Mucosa of rectum (tissue), 2 donors: ENCODE measurements around the gene CD72.
"Not testable (repeated sequence)": the region's sequence is repeated elsewhere in the genome, so short reads cannot be mapped to it uniquely, and the experiment has no call there.

Experiments used
- H3K27ac ChIP-seq, 2 donors: one replicate each; pipeline ENCODE4 v1.7.0; 2013; ENCODE audit warnings: inconsistent platforms in 2 of 2, low read depth in 2 of 2, low read length in 2 of 2
- H3K27me3 ChIP-seq, 2 donors: one replicate each; pipeline ENCODE4 v1.7.0; 2013; ENCODE audit warnings: low read length in 2 of 2; ENCODE audit not compliant: control insufficient read depth in 2 of 2, insufficient read depth in 2 of 2
- H3K36me3 ChIP-seq, 2 donors: one replicate each; pipeline ENCODE4 v1.7.0; 2013; ENCODE audit warnings: low read length in 2 of 2; ENCODE audit not compliant: control insufficient read depth in 2 of 2, insufficient read depth in 2 of 2
- H3K4me1 ChIP-seq, 2 donors: one replicate each; pipeline ENCODE4 v1.7.0; 2013; ENCODE audit warnings: low read length in 2 of 2, mild to moderate bottlenecking in 1 of 2; ENCODE audit not compliant: control insufficient read depth in 2 of 2, insufficient read depth in 2 of 2
- H3K4me3 ChIP-seq, 2 donors: one replicate each; pipeline ENCODE4 v1.7.0; 2013; ENCODE audit warnings: low read length in 2 of 2
- H3K9ac ChIP-seq, 2 donors: one replicate each; pipeline ENCODE4 v1.7.0; 2013; ENCODE audit warnings: low read length in 2 of 2, low read depth in 1 of 2, mild to moderate bottlenecking in 1 of 2
- H3K9me3 ChIP-seq, 2 donors: one replicate each; pipeline ENCODE4 v1.7.0; 2013; ENCODE audit warnings: low read length in 2 of 2; ENCODE audit not compliant: control insufficient read depth in 2 of 2
- donor health status: healthy.
- donor health status: Normal muscosa, but diverticular disease.

CD72 gene

GRCh38 chr9:35596907-35597306 lies 21.3 kb downstream of the CD72 start:
- not testable (repeated sequence) for H3K9ac ChIP-seq, H3K9me3 ChIP-seq, H3K27me3 ChIP-seq

GRCh38 chr9:35594471-35594870 lies 23.7 kb downstream of the CD72 start:
- no peak overlapping the region for H3K27ac ChIP-seq
- H3K4me1 ChIP-seq: no peaks in the 10 kb centered on the region
- no peak overlapping the region for H3K9ac ChIP-seq
- no peaks in the 10 kb centered on the region for H3K27me3 ChIP-seq
- no peaks in the 10 kb centered on the region for H3K36me3 ChIP-seq
- H3K4me3 ChIP-seq: no peak overlapping the region
- H3K9me3 ChIP-seq: peaks cover 0 to 3% of the 10 kb centered on the region in 2 donors

More at GRCh38 chr9:35596907-35597306, 21.3 kb downstream of the CD72 start:
- H3K4me1 ChIP-seq, H3K36me3 ChIP-seq, H3K4me3 ChIP-seq, H3K27ac ChIP-seq: not testable (repeated sequence)

- no peaks in the 10 kb centered on the region for H3K27me3 ChIP-seq
- H3K9me3 ChIP-seq: peaks cover 0 to 3% of the 10 kb centered on the region in 2 donors
- no peak overlapping the region for H3K27ac ChIP-seq
- H3K4me1 ChIP-seq: no peaks in the 10 kb centered on the region
- no peak overlapping the region for H3K9ac ChIP-seq
- no peak overlapping the region for H3K4me3 ChIP-seq
- H3K36me3 ChIP-seq: no peaks in the 10 kb centered on the region
Observed at GRCh38 chr9:35593581-35593980, 24.6 kb downstream of the CD72 start.

GRCh38 chr9:35588506-35588905 lies 29.7 kb downstream of the CD72 start:
- H3K4me1 ChIP-seq, H3K9ac ChIP-seq, H3K27ac ChIP-seq, H3K4me3 ChIP-seq, H3K27me3 ChIP-seq, H3K9me3 ChIP-seq, H3K36me3 ChIP-seq: not testable (repeated sequence)

GRCh38 chr9:35584681-35585080 lies 33.5 kb downstream of the CD72 start:
- not testable (repeated sequence) for H3K4me1 ChIP-seq, H3K27me3 ChIP-seq, H3K9me3 ChIP-seq, H3K9ac ChIP-seq, H3K27ac ChIP-seq, H3K36me3 ChIP-seq, H3K4me3 ChIP-seq

- not testable (repeated sequence) for H3K36me3 ChIP-seq, H3K9me3 ChIP-seq, H3K27me3 ChIP-seq, H3K4me3 ChIP-seq, H3K9ac ChIP-seq, H3K4me1 ChIP-seq, H3K27ac ChIP-seq
Observed at GRCh38 chr9:35583521-35583920, 34.7 kb downstream of the CD72 start.

- H3K4me3 ChIP-seq, H3K9ac ChIP-seq, H3K27me3 ChIP-seq, H3K4me1 ChIP-seq, H3K36me3 ChIP-seq, H3K9me3 ChIP-seq, H3K27ac ChIP-seq: not testable (repeated sequence)
Observed at GRCh38 chr9:35579659-35580227, 38.5 kb downstream of the CD72 start.

DNA sequence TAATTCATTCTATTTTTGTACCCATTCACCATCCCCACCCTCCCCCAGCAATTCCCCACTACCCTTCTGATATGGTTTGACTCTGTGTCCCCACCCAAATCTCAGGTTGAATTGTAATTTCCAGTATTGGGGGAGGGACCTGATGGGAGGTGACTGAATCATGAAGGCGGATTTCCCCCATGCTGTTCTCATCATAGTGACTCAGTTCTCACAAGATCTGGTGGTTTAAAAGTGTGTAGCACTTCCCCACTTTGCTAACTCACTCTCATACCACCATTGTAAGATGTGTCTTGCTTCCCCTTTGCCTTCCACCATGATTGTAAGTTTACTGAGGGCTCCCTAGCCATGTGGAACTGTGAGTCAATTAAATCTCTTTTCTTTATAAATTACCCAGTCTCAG lies 39.1 kb downstream of the CD72 start:
- Histone ChIP-seq H3K4me3 (no peak overlapping the region), H3K4me1 (no peaks in the 10 kb centered on the region), H3K36me3 (no peaks in the 10 kb centered on the region), H3K27me3 (no peaks in the 10 kb centered on the region), H3K9ac (no peak overlapping the region), H3K9me3 (no peaks in the 10 kb centered on the region), H3K27ac (no peak overlapping the region)

- Histone ChIP-seq H3K4me1 (no peaks in the 10 kb centered on the region), H3K9ac (no peak overlapping the region), H3K27ac (no peak overlapping the region), H3K27me3 (no peaks in the 10 kb centered on the region), H3K9me3 (no peaks in the 10 kb centered on the region), H3K4me3 (no peak overlapping the region), H3K36me3 (no peaks in the 10 kb centered on the region)
Observed at GRCh38 chr9:35577486-35577885, 40.7 kb downstream of the CD72 start.

GRCh38 chr9:35575478-35575877 lies 42.7 kb downstream of the CD72 start:
- no peak overlapping the region for H3K27ac ChIP-seq
- H3K9ac ChIP-seq: no peak overlapping the region
- no peaks in the 10 kb centered on the region for H3K9me3 ChIP-seq
- H3K27me3 ChIP-seq: no peaks in the 10 kb centered on the region
- H3K4me1 ChIP-seq: no peaks in the 10 kb centered on the region
- no peaks in the 10 kb centered on the region for H3K36me3 ChIP-seq
- H3K4me3 ChIP-seq: no peak overlapping the region

DNA sequence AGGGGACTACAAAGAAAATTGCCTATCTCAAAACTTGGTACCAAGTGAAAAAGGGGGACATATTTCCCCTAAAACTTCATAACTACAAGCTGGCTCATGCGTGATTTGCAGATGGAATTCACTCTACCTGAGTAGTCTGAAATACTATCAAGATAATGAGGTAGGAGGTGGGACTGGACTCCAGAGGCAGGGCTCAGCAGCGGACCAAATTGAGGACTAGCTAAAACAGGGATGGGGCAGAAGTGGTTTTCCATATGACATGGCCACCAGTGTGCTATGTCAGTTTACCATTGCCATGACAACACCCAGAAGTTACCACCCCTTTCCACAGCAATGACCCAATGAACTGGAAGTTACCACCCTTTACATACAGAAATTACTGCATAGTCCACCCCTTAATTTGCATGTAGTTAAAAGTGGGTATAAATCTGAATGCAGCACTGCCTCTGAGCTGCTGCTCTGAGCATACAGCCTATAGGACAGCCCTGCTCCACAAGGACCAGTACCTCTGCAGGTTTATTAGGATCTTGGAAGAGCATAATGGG lies 43.6 kb downstream of the CD72 start:
- H3K4me3 ChIP-seq: no peak overlapping the region
- no peaks in the 10 kb centered on the region for H3K9me3 ChIP-seq
- H3K9ac ChIP-seq: no peak overlapping the region
- H3K36me3 ChIP-seq: no peaks in the 10 kb centered on the region
- H3K4me1 ChIP-seq: no peaks in the 10 kb centered on the region
- H3K27ac ChIP-seq: no peak overlapping the region
- no peaks in the 10 kb centered on the region for H3K27me3 ChIP-seq
